Activated T-cell treated with anti-CD3 and anti-CD28 coated beads, Interleukin-2, amount 50 U/mL, for 48 hours (primary cell): ENCODE data around the gene CCDC187.

ENCODE experiments used
- DNase-seq, 2 experiments: peaks; one replicate each; pipeline ENCODE4 v3.0.0-alpha.2; 2020

Gene CCDC187

GRCh38 chr9:136222166-136222905 lies 81.6 kb downstream of the CCDC187 start:
- DNase-seq = no peak

DNA sequence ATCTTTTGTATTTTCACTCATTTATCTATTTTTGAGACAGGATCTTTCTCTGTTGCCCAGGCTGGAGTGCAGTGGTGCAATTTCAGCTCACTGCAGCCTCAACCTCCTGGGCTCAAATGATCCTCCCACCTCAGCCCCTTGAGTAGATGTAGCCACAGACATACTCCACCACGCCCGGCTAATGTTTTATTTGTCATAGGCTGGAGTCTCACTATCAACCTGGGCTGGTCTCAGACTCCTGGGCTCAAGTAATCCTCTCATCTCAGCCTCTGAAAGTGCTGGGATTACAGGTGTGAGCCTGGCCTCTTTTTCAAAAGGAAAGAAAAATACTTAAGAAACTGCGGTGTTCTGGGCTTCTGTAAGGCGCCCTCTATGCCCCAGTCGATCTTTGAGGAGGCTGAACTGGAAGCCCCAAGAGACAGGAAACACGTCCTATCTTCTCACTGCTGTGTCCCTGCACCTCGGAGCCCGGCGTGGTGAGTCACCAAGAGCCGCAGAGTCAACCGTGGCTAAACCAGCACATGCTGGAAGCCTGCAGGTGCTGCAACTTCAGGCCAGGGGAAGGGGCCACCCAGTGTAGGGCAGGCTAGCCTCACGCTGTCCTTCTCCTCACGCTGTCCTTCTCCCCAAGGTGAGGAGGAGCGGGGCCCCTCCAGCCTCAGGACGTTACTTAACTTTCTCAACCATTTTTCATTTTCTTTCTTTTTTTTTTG lies 83.7 kb downstream of the CCDC187 start:
- DNase-seq = no peak

GRCh38 chr9:136219276-136219675 lies 84.6 kb downstream of the CCDC187 start:
- no peak for DNase-seq

GRCh38 chr9:136218673-136219072 lies 85.2 kb downstream of the CCDC187 start:
- no peak for DNase-seq

DNA sequence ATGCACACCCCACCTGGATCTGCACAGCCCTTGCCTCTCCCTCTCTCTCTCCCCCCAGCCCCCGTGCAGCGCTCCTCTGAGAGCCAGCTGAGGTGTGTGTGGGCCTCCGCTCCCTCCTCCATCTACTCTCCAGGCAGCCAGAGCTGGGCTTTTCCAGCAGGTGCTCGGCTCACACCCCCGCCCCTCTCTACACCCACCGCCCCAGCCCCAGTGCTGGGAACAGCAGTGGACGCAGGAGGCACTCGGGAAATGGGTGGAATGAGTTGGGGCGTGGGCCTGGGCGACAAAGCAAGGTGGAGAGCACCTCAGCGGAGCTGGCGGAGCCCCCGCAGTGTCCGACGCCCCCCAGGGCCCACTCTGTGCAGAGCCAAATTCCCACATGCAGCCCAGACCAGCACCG lies 85.6 kb downstream of the CCDC187 start:
- no peak for DNase-seq

DNA sequence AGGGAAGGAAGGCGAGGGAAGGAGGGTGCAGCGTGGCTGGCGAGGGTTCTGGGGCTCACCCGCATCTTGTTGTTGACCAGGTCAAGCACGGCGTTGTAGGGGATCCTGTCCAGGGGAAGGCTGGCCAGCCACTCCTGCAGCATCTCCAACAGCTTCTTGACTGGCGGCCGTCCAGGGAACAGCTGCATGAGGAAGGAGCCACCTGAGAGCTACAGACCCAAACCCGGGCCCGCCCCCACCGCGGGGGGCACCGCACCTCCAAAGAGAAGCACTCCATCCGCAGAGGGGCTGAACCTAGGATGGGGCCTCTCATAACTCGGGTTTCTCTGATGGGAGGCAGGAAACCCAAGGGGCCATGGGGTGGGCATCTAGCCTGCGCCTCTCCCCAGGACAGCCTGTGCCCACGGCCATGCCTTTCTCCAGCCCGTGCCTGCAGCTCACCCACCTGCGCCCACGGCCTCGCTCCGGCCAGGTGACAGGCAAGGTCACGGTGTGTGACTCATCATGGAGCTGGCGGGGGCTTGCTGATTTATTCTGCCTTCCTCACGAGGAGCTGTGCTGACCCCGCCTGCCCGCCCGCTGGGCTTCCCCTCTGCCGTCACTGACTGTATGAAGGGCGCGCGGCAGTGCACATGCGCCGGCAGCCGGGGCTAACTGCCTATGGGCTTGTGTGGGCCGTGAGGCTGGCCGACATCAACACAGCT lies 87.2 kb downstream of the CCDC187 start:
- DNase-seq = no peak

- DNase-seq = no peak
Observed at GRCh38 chr9:136213733-136214132, 90.2 kb downstream of the CCDC187 start.

GRCh38 chr9:136212345-136212950 lies 91.4 kb downstream of the CCDC187 start:
- no peak for DNase-seq

- no peak for DNase-seq
Observed at GRCh38 chr9:136211441-136212344, 92.2 kb downstream of the CCDC187 start.

- DNase-seq = no peak
Observed at GRCh38 chr9:136211006-136211405, 92.9 kb downstream of the CCDC187 start.

DNA sequence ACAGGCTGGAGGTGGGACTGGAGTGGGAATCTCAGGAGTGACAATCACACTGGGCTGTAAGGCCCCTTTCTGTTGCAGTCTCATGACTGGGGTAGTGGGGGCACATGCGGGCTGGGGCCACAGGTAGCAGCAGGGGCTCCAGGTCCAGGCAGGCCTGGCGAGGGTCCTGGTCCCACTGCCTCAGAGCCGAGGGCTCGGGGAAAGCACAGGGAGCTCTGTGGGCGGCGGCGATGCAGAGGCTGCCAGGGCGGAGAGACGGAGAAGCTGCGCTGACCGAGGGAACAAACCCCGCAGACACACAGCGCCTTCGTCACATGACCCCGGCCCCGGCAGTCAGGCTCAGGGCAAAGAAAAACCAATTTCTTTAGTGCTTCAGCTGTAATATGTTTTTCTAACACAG lies 93.6 kb downstream of the CCDC187 start:
- no peak for DNase-seq

DNA sequence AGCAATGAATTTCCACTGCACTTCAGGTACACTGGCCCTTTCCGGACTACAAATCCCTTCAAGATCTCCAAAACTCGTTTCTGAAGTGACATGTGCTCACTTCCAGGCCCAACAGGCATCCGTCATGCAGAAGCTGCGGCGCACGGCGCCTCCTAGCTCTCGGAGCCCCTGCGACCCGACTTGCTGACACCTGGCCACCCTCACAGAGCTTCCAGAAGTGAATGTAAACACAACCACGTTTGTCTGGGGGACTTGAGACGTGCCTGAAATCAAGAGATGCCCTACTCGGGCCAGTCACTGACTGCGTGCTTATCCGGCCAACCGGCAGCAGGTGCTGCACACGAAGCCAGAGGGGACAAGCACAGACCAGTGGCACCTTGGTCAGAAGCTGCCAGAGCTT lies 94.1 kb downstream of the CCDC187 start:
- no peak for DNase-seq

DNA sequence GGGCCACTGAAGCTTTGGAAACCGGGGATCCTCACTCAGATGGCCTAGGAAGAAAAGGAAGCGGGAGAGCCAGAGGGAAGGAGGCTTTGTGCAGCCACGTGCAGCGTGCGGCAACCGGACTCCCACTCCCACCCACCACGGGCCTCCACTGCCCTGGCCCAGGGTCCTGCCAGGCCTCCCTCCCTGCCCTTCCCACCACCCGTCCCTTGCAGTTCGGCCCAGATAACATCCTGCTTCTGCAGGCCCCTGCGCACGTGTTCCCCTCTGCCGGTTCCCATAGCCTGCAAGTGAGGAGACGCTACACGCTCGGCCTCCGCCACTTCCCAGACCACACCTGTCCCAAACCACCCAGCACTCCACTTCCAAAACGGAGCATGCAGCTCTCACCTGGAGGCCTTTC lies 94.7 kb downstream of the CCDC187 start:
- no peak for DNase-seq

GRCh38 chr9:136208675-136209074 lies 95.2 kb downstream of the CCDC187 start:
- no peak for DNase-seq

GRCh38 chr9:136207616-136208015 lies 96.3 kb downstream of the CCDC187 start:
- no peak for DNase-seq

DNA sequence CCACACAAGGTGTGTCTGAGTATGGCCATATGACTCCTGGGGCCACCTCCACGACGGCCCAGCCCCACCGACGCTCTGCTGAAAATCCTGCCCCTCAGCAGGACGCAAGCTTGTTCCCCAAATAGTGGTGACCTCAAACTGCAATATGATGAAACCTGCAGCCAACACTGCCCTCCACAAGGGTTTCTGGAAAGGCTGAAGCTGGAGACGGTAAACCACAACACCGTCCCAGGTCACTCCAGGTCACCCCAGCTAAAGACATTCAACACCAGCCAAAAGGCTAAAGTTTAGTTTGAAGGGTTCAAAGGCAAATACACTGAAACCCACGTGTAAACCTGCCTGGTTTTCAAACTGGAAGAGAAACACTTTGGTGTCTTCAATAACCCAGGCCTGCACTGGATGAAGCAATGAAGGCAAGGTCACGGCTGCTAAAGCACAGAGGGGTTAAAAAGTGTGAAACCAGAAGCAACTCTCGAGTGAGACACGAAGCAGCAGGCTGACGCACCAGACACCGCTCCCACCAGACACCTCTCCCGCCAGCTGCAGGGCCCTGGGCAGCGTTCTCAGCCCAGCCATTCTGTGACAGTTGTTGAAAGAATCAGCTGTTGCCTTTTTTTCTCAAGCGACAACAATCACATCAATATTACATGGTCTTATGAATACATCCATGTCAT lies 97.2 kb downstream of the CCDC187 start:
- DNase-seq = no peak

GRCh38 chr9:136205707-136205992 lies 98.2 kb downstream of the CCDC187 start:
- no peak for DNase-seq

- no peak for DNase-seq
Observed at GRCh38 chr9:136204838-136205706, 98.8 kb downstream of the CCDC187 start, which contains the start of gene LHX3. Gene LHX3, minus strand, starts transcription at chr9:136205128. Its CDS starts 116 bp downstream, at chr9:136205012.

DNA sequence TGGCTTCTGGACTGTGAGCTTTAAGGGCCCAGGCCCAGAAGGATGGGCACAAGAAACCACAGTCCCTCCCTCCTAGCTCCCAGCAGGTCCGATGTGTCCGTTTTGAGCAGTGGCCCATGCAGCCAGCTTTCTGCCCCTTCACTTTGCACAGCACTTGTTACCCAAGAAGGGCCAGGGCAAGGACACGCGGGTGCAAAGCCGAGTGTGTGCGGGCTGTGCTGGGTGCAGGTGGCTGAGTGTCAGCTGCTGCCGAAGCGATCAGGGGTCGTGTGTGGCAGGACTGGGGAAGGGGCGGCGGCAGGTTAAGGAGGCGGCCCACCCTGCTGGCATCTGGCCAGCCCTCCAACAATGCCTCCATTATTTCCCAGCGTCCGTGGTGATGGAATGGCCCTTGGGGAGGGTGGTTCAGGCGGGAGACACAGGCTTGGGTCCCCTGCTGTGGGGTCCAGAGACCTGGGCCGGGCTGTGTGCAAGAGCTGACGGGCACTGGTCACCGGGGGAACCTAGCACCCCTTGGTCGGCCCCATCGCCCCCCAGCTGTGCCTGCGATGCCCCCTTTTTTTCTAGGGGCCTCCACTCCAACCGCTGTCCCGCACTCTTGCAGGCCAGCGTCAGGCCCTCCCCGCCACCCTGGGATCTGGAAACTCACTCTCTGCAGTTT lies 99.6 kb downstream of the CCDC187 start:
- no peak for DNase-seq

DNA sequence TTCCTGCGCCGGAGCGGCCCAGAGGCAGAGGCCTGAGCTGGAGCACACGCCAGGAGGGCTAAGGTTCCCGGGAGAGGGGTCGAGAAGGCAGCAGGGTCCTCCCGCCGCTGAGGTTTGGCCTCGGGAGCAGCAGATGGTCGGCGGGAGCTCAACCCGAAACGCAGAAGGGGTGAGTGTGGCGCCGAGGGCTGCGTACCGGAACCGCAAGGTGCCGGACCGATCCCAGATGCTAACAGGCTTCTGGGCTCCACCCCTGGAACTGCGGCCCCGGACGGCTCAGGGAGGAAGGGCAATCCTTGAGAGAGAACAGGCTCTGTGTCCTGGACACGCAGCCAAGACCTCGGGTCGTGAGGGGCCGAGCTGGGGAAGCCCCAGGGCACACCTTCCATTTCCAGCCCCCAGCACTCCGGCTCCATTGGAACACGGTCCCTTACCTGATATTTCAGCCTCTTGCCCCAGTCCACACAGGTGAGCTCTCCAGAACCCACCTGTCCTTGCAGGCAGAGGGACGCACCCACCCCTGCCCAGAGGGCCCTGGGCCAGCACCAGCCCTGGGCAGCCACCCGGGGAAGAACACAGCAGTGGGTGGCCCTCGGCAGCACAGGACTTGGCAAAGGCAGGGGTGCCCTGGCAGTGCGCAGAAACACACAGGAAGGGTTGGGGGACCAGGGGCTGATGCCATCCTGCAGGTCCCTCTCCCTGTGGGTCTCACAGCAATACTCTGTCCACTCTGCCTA lies 100.3 kb downstream of the CCDC187 start:
- DNase-seq = no peak
